Measurements from ENCODE around the gene KLHL11. TPM values are rescaled to one million over a fixed set of nuclear protein-coding genes. Genes with fewer than 3 reads are reported as not detected.

Gene KLHL11
- total and polyA plus RNA-seq, 11 donors = 1.1 to 5.9 (median 3.4) TPM

- no peaks in the 10 kb centered on the region for H3K4me1 ChIP-seq
- H3K36me3 ChIP-seq = peaks cover 4 to 98% (median 94%) of the 10 kb centered on the region in 9 donors
- DNase-seq (no peak), ATAC-seq (no peak)
- no peaks in the 10 kb centered on the region for H3K27me3 ChIP-seq
- no peak overlapping the region for H3K4me3 ChIP-seq
- 94 to 95% (median 94%) methylated on average over 13 to 14 of the region's 14 CpGs for WGBS, 4 donors
- H3K27ac ChIP-seq = no peak overlapping the region
- H3K9me3 ChIP-seq = no peaks in the 10 kb centered on the region
- intact Hi-C loops (cut with DNase I) = no loop called here
- TF ChIP-seq POLR2A (IDR thresholded peaks at IDR 0.05) = no peak
- no peak for TF ChIP-seq CTCF (IDR thresholded peaks at IDR 0.05)
These were observed 42.7 kb upstream of the KLHL11 start for GRCh38 chr17:41907633-41908539.

- Histone ChIP-seq H3K36me3 (peaks cover 4 to 98% (median 94%) of the 10 kb centered on the region in 9 donors), H3K4me3 (no peak overlapping the region), H3K9me3 (no peaks in the 10 kb centered on the region), H3K4me1 (no peaks in the 10 kb centered on the region), H3K27me3 (no peaks in the 10 kb centered on the region), H3K27ac (no peak overlapping the region)
- intact Hi-C loops (cut with DNase I) = no loop called here
- DNase-seq = no peak
- TF ChIP-seq POLR2A (IDR thresholded peaks at IDR 0.05) (no peak), CTCF (IDR thresholded peaks at IDR 0.05) (no peak)
- WGBS, 4 donors = 89 to 91% (median 89%) methylated on average over 8 of the region's 8 CpGs
- ATAC-seq = no peak
These were observed 41.9 kb upstream of the KLHL11 start for GRCh38 chr17:41907185-41907556.

- H3K4me1 ChIP-seq = no peaks in the 10 kb centered on the region
- no peak for TF ChIP-seq CTCF (IDR thresholded peaks at IDR 0.05)
- TF ChIP-seq POLR2A (IDR thresholded peaks at IDR 0.05) = no peak
- H3K27me3 ChIP-seq = no peaks in the 10 kb centered on the region
- DNase-seq (peak in 1 of 5 donors; percentile 46), ATAC-seq (peak in 2 of 4 donors; percentile 11 to 48)
- no peaks in the 10 kb centered on the region for H3K9me3 ChIP-seq
- intact Hi-C loops (cut with DNase I) = no loop called here
- 85 to 89% (median 86%) methylated on average over 13 to 15 of the region's 15 CpGs for WGBS, 4 donors
- H3K36me3 ChIP-seq = peaks cover 4 to 98% (median 94%) of the 10 kb centered on the region in 9 donors
- H3K27ac ChIP-seq = no peak overlapping the region
- no peak overlapping the region for H3K4me3 ChIP-seq
These were observed 41.4 kb upstream of the KLHL11 start for GRCh38 chr17:41906465-41907184.

- no peak for DNase-seq
- no peak overlapping the region for H3K27ac ChIP-seq
- TF ChIP-seq POLR2A (IDR thresholded peaks at IDR 0.05) = no peak
- TF ChIP-seq CTCF (IDR thresholded peaks at IDR 0.05) = no peak
- no peaks in the 10 kb centered on the region for H3K4me1 ChIP-seq
- H3K36me3 ChIP-seq = peaks cover 2 to 97% (median 94%) of the 10 kb centered on the region in 9 donors
- 93 to 98% (median 96%) methylated on average over 2 to 4 of the region's 4 CpGs for WGBS, 4 donors
- intact Hi-C loops (cut with DNase I) = no loop called here
- ATAC-seq = no peak
- H3K4me3 ChIP-seq = no peak overlapping the region
- no peaks in the 10 kb centered on the region for H3K27me3 ChIP-seq
- no peaks in the 10 kb centered on the region for H3K9me3 ChIP-seq
These were observed 39.9 kb upstream of the KLHL11 start for GRCh38 chr17:41905172-41905571.
